Measurements from ENCODE around the gene TUT4.

The TUT4 gene

GRCh38 chr1:52424231-52424636, 128.7 kb downstream of the TUT4 start:
- DNase-seq (ENCODE audit: extremely low spot score) = no peak
- TF ChIP-seq ARNT (IDR thresholded peaks at IDR 0.05) (no peak), ZNF384 (IDR thresholded peaks at IDR 0.05) (no peak), BHLHE40 (IDR thresholded peaks at IDR 0.05; ENCODE audit: borderline replicate concordance) (no peak), FOXK2 (IDR thresholded peaks at IDR 0.05) (no peak)
- ChIA-PET POLR2A (interaction anchor here (0.7 kb wide), 1 partner anchor 20 kb away, joined by 5 read pairs; the partner anchor contains the start of genes ORC1 and PRPF38A), CTCF (no interaction called here)

- POLR2A ChIA-PET = interaction anchor here (0.7 kb wide), 1 partner anchor 19 kb away, joined by 5 read pairs; the partner anchor contains the start of genes ORC1 and PRPF38A
- CTCF ChIA-PET = no interaction called here
Observed at GRCh38 chr1:52423771-52424170, 129.1 kb downstream of the TUT4 start.

GRCh38 chr1:52423055-52423454, 129.8 kb downstream of the TUT4 start:
- ChIA-PET POLR2A (no interaction called here), CTCF (no interaction called here)
- no peak for DNase-seq (ENCODE audit: extremely low spot score)
- no peak for TF ChIP-seq SUZ12 (IDR thresholded peaks at IDR 0.05)
- TF ChIP-seq TARDBP (IDR thresholded peaks at IDR 0.05) = no peak
- no peak for TF ChIP-seq CTBP1 (IDR thresholded peaks at IDR 0.05; ENCODE audit: borderline replicate concordance)
- TF ChIP-seq FOXK2 (IDR thresholded peaks at IDR 0.05) = no peak
- TF ChIP-seq FOXA1 (IDR thresholded peaks at IDR 0.05) = no peak
- TF ChIP-seq ZNF384 (IDR thresholded peaks at IDR 0.05) = no peak
- no peak for TF ChIP-seq ELF4 (IDR thresholded peaks at IDR 0.05)
- no peak for TF ChIP-seq LEF1 (IDR thresholded peaks at IDR 0.05; ENCODE audit: borderline replicate concordance)
- TF ChIP-seq ARNT (IDR thresholded peaks at IDR 0.05) = no peak

More at GRCh38 chr1:52423771-52424170, 129.1 kb downstream of the TUT4 start:
- no peak for TF ChIP-seq L3MBTL2 (conservative IDR thresholded peaks at IDR 0.05)
- TF ChIP-seq BHLHE40 (IDR thresholded peaks at IDR 0.05; ENCODE audit: borderline replicate concordance) = no peak
- no peak for TF ChIP-seq TARDBP (IDR thresholded peaks at IDR 0.05)
- TF ChIP-seq HDGF (IDR thresholded peaks at IDR 0.05; ENCODE audit: borderline replicate concordance) = no peak
- no peak for TF ChIP-seq ARNT (IDR thresholded peaks at IDR 0.05)
- TF ChIP-seq ZNF384 (IDR thresholded peaks at IDR 0.05) = no peak
- TF ChIP-seq PKNOX1 (IDR thresholded peaks at IDR 0.05) = no peak
- no peak for TF ChIP-seq SP1 (IDR thresholded peaks at IDR 0.05)
- no peak for TF ChIP-seq SUZ12 (IDR thresholded peaks at IDR 0.05)
- TF ChIP-seq FOXK2 (IDR thresholded peaks at IDR 0.05) = no peak
- TF ChIP-seq CTBP1 (IDR thresholded peaks at IDR 0.05; ENCODE audit: borderline replicate concordance) = no peak
- no peak for TF ChIP-seq FOXM1 (IDR thresholded peaks at IDR 0.05; ENCODE audit: borderline replicate concordance)
- no peak for TF ChIP-seq NFRKB (IDR thresholded peaks at IDR 0.05)
- TF ChIP-seq LEF1 (IDR thresholded peaks at IDR 0.05; ENCODE audit: borderline replicate concordance) = no peak
- no peak for TF ChIP-seq FOXA1 (IDR thresholded peaks at IDR 0.05)
- TF ChIP-seq ELF4 (IDR thresholded peaks at IDR 0.05) = no peak
- no peak for DNase-seq (ENCODE audit: extremely low spot score)

- ChIA-PET POLR2A (no interaction called here), CTCF (no interaction called here)
- TF ChIP-seq BHLHE40 (IDR thresholded peaks at IDR 0.05; ENCODE audit: borderline replicate concordance) (no peak), FOXA1 (IDR thresholded peaks at IDR 0.05) (no peak), TARDBP (IDR thresholded peaks at IDR 0.05) (no peak), L3MBTL2 (conservative IDR thresholded peaks at IDR 0.05) (no peak)
- DNase-seq (ENCODE audit: extremely low spot score) = no peak
Observed at GRCh38 chr1:52420713-52421112, 132.2 kb downstream of the TUT4 start.

GRCh38 chr1:52416811-52417210, 136.1 kb downstream of the TUT4 start:
- CTCF ChIA-PET = no interaction called here
- no peak for TF ChIP-seq HDGF (IDR thresholded peaks at IDR 0.05; ENCODE audit: borderline replicate concordance)
- POLR2A ChIA-PET = no interaction called here
- DNase-seq (ENCODE audit: extremely low spot score) = no peak

- TF ChIP-seq ARNT (IDR thresholded peaks at IDR 0.05) (no peak), BHLHE40 (IDR thresholded peaks at IDR 0.05; ENCODE audit: borderline replicate concordance) (no peak), NFRKB (IDR thresholded peaks at IDR 0.05) (no peak), SP1 (IDR thresholded peaks at IDR 0.05) (no peak), TARDBP (IDR thresholded peaks at IDR 0.05) (no peak), PKNOX1 (IDR thresholded peaks at IDR 0.05) (no peak), L3MBTL2 (conservative IDR thresholded peaks at IDR 0.05) (no peak), FOXM1 (IDR thresholded peaks at IDR 0.05; ENCODE audit: borderline replicate concordance) (no peak), HDGF (IDR thresholded peaks at IDR 0.05; ENCODE audit: borderline replicate concordance) (no peak), FOXK2 (IDR thresholded peaks at IDR 0.05) (no peak), ZNF384 (IDR thresholded peaks at IDR 0.05) (no peak), SUZ12 (IDR thresholded peaks at IDR 0.05) (no peak), CTBP1 (IDR thresholded peaks at IDR 0.05; ENCODE audit: borderline replicate concordance) (no peak), FOXA1 (IDR thresholded peaks at IDR 0.05) (no peak), ELF4 (IDR thresholded peaks at IDR 0.05) (no peak), LEF1 (IDR thresholded peaks at IDR 0.05; ENCODE audit: borderline replicate concordance) (no peak)
- CTCF ChIA-PET = no interaction called here
- no peak for DNase-seq (ENCODE audit: extremely low spot score)
- POLR2A ChIA-PET = interaction anchor here (1.3 kb wide), 1 partner anchor 10 kb away, joined by 3 read pairs; the partner anchor contains the start of genes ORC1 and PRPF38A
Observed at GRCh38 chr1:52414942-52415341, 137.9 kb downstream of the TUT4 start.

GRCh38 chr1:52413410-52413989, 139.4 kb downstream of the TUT4 start:
- TF ChIP-seq L3MBTL2 (conservative IDR thresholded peaks at IDR 0.05) (no peak), LEF1 (IDR thresholded peaks at IDR 0.05; ENCODE audit: borderline replicate concordance) (no peak), BHLHE40 (IDR thresholded peaks at IDR 0.05; ENCODE audit: borderline replicate concordance) (no peak), ZNF384 (IDR thresholded peaks at IDR 0.05) (no peak), SUZ12 (IDR thresholded peaks at IDR 0.05) (no peak), NFRKB (IDR thresholded peaks at IDR 0.05) (no peak), PKNOX1 (IDR thresholded peaks at IDR 0.05) (no peak), FOXM1 (IDR thresholded peaks at IDR 0.05; ENCODE audit: borderline replicate concordance) (no peak), SP1 (IDR thresholded peaks at IDR 0.05) (no peak), ARNT (IDR thresholded peaks at IDR 0.05) (no peak), FOXA1 (IDR thresholded peaks at IDR 0.05) (no peak), HDGF (IDR thresholded peaks at IDR 0.05; ENCODE audit: borderline replicate concordance) (no peak), ELF4 (IDR thresholded peaks at IDR 0.05) (no peak), TARDBP (IDR thresholded peaks at IDR 0.05) (no peak), CTBP1 (IDR thresholded peaks at IDR 0.05; ENCODE audit: borderline replicate concordance) (no peak), FOXK2 (IDR thresholded peaks at IDR 0.05) (no peak)
- POLR2A ChIA-PET = interaction anchor here (2.0 kb wide), 1 partner anchor 9 kb away, joined by 9 read pairs; the partner anchor contains the start of genes ORC1 and PRPF38A
- no peak for DNase-seq (ENCODE audit: extremely low spot score)
- CTCF ChIA-PET = no interaction called here

Data from HEK293T (cell line).